Activated T-helper 17 cell treated with anti-CD3 and anti-CD28 coated beads, Interleukin-2, amount 50 U/mL, for 72 hours (primary cell): ENCODE results near the gene TMED3. TPM values are rescaled to one million over a fixed set of nuclear protein-coding genes. Genes with fewer than 3 reads are reported as not detected.

Experiments used
- ATAC-seq: fragments of 150-1000 bp; cut with Tn5 transposase; replicated peaks from 2 replicates; pipeline ENCODE4 v1.10.0; 2021; ENCODE audit warnings: mild to moderate bottlenecking, moderate library complexity
- H3K27ac Mint-ChIP-seq: one replicate; pipeline ENCODE4 v1.8.0; 2022; ENCODE audit warnings: mixed read lengths
- H3K27me3 Mint-ChIP-seq: one replicate; pipeline ENCODE4 v1.8.0; 2022; ENCODE audit warnings: mixed read lengths
- H3K36me3 Mint-ChIP-seq: one replicate; pipeline ENCODE4 v1.8.0; 2022; ENCODE audit warnings: low read depth, mild to moderate bottlenecking, mixed read lengths
- H3K4me1 Mint-ChIP-seq: one replicate; pipeline ENCODE4 v1.8.0; 2022; ENCODE audit warnings: mixed read lengths
- H3K4me3 Mint-ChIP-seq: one replicate; pipeline ENCODE4 v1.8.0; 2022; ENCODE audit warnings: mild to moderate bottlenecking, mixed read lengths
- H3K9me3 Mint-ChIP-seq: one replicate; pipeline ENCODE4 v1.8.0; 2022; ENCODE audit warnings: mixed read lengths
- total RNA-seq, 2 donors: library from RNA; stranded (reverse); gene quantifications; one replicate each; pipeline ENCODE4 v1.2.3, GENCODE V29; 2022

The TMED3 gene
- total RNA-seq, 2 donors from 2014 or later = 41.1 to 54.1 TPM

DNA sequence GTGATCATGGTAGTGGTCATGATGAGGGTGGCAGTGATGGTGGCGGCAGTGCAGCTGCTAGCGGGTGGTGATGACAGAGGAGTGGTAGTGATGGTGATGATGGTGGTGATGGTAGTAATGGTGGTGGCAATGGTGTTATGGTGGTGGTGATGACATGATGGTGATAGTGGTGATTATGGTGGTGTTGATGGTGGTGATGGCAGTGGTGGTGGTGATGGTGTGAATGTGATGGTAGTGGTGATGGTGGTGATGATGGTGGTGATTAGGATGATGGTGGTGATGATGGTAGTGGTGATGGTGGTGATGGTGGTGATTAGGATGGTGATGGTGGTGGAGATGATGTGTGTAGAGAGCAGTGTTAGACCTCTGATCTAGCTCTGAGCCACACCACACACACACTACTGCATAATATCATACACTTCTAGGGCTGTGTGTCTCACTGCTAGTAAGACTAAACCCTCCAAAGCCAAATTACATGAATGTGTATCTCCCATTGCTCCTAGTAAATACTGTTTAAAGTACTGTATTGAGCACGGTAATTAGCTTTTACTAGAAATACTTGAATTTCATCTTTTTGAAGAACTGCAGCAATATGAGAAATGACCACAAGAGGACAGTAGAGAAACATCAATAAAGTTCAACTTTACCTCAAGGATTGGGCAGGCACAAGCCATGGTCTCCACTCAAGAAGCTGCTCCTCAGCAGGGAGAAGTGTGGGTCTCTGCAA is 28.8 kb downstream of the TMED3 start:
- no peak overlapping the region for H3K27ac Mint-ChIP-seq
- no peaks in the 10 kb centered on the region for H3K9me3 Mint-ChIP-seq
- no peaks in the 10 kb centered on the region for H3K36me3 Mint-ChIP-seq
- no peak for ATAC-seq
- H3K27me3 Mint-ChIP-seq = no peaks in the 10 kb centered on the region
- no peak overlapping the region for H3K4me3 Mint-ChIP-seq
- peaks cover 3% of the 10 kb centered on the region for H3K4me1 Mint-ChIP-seq

DNA sequence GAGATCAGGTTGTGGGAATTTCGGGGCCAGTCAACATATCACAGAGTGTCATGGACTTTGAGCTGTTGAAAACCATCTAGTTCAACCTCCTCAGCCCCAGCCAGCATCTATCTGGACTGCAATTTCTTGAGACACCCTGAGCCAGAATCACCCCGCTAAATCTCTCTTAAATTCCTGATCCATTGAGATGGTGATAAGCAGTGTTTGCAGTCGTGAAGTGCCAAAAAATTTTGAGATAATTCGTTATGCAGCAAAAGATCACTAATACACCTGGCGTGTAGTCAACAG is 29.3 kb downstream of the TMED3 start:
- Mint-ChIP-seq H3K36me3 (no peaks in the 10 kb centered on the region), H3K9me3 (no peaks in the 10 kb centered on the region), H3K27me3 (no peaks in the 10 kb centered on the region)

DNA sequence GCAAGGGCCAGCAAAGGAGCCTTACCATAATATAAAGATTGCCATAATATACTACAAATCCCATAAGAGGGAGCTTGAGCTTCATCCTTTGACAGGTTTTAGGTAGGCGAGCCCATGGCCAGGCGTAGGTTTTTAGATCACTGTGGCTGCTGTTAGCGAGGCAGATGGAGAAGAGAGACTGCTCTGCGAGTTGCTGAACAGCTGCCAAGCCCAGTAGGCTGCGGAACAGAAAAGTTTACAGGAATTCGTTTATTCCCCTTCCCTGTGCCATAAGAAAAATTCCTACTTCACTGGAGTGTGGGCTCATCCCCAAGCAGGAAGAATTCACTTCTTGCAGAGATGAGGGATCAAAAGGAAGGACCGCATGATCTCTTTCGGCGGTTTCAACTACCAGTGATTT is 30.5 kb downstream of the TMED3 start:
- Mint-ChIP-seq H3K4me3 (no peak overlapping the region), H3K36me3 (no peaks in the 10 kb centered on the region), H3K27me3 (no peaks in the 10 kb centered on the region), H3K4me1 (peaks cover 3% of the 10 kb centered on the region), H3K9me3 (no peaks in the 10 kb centered on the region), H3K27ac (no peak overlapping the region)
- ATAC-seq = no peak

More for the DNA sequence above, 29.3 kb downstream of the TMED3 start:
- Mint-ChIP-seq H3K27ac (no peak overlapping the region), H3K4me1 (peaks cover 3% of the 10 kb centered on the region), H3K4me3 (no peak overlapping the region)
- no peak for ATAC-seq

DNA sequence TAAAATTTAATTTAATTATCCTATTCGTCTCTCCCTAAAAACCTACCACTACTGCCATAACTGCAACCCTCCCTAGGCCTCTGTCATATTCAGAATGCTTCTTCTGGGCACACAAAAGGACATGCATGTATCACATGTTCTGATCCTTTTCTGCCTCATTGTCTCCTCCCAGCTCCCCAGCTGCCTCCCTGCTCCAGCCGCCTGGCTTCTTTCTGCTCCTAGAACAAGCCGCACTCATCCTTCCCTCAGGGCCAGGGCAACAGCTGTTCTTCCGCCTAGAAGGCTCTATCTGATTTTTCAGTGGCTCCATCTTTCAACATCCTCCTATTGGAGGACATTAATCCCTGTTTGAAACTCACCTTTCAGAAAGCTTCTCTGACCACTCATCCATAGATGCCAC is 38.6 kb downstream of the TMED3 start:
- Mint-ChIP-seq H3K9me3 (no peaks in the 10 kb centered on the region), H3K27ac (no peak overlapping the region), H3K36me3 (no peaks in the 10 kb centered on the region), H3K4me3 (no peak overlapping the region), H3K4me1 (no peaks in the 10 kb centered on the region), H3K27me3 (no peaks in the 10 kb centered on the region)
- no peak for ATAC-seq

DNA sequence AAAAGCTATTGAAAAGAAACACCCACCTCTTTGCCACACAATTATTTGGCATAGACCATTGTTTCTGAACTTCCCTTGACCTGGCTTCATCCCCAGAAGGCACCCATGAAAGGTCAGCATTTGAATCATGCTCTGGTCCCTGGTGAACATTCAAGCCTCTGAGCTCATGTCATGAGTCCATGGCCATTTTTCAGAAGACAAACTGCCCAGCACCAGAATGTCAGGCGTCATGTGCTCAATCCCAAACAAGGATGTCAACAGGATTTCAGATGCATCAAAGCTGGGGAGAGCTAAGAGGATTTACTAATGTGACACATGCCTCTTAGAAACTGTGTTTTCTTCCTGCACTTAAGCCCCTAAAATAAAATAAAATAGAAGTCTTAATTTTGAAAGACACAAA is 41.3 kb downstream of the TMED3 start:
- ATAC-seq = no peak
- no peak overlapping the region for H3K27ac Mint-ChIP-seq

DNA sequence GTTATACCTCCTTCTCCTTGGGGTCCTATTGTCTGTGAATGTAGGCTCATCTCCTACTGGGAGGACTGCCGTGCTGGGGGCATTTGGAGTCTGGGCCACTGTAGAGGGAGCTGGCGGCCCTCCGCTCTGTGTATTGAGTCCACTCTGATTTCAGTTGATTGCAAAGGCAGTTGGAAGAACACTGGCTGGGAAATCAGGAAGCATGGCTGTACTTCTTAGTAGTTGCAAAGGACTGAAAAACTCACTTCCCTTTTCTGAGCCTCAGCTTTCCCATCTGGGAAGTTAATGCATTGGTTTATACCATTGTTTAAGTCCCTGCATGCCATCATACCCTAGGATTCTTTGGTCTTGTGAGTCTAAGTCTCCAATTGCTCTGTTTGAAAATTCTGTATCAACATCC is 46.7 kb downstream of the TMED3 start:
- Mint-ChIP-seq H3K27me3 (no peaks in the 10 kb centered on the region), H3K9me3 (no peaks in the 10 kb centered on the region), H3K36me3 (no peaks in the 10 kb centered on the region), H3K4me3 (no peak overlapping the region), H3K4me1 (no peaks in the 10 kb centered on the region), H3K27ac (no peak overlapping the region)
- ATAC-seq = no peak

More for the DNA sequence above, 41.3 kb downstream of the TMED3 start:
- Mint-ChIP-seq H3K36me3 (no peaks in the 10 kb centered on the region), H3K4me3 (no peak overlapping the region), H3K9me3 (no peaks in the 10 kb centered on the region), H3K27me3 (no peaks in the 10 kb centered on the region), H3K4me1 (no peaks in the 10 kb centered on the region)

DNA sequence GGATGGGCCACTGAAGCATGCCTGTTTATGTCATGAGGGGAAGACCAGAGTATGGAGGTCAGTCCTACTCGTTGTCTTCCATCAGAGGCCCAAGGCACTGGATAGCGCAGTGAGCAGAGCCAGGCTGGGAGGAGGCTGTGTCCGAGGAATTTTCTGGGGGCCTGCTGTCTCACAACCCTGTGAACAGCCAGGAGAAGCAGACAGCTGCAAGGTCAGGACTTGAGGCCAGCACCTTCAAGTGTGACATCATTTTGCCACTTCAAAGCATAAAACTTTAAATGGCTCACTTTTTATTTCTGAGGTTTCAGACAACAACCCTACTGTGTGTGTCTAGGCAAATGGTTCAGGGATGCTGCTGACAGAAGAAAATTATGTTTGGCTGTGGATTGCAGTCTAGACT is 47.2 kb downstream of the TMED3 start:
- no peaks in the 10 kb centered on the region for H3K4me1 Mint-ChIP-seq
- no peaks in the 10 kb centered on the region for H3K27me3 Mint-ChIP-seq
- no peaks in the 10 kb centered on the region for H3K36me3 Mint-ChIP-seq
- H3K9me3 Mint-ChIP-seq = no peaks in the 10 kb centered on the region
- no peak for ATAC-seq
- no peak overlapping the region for H3K4me3 Mint-ChIP-seq
- H3K27ac Mint-ChIP-seq = no peak overlapping the region

DNA sequence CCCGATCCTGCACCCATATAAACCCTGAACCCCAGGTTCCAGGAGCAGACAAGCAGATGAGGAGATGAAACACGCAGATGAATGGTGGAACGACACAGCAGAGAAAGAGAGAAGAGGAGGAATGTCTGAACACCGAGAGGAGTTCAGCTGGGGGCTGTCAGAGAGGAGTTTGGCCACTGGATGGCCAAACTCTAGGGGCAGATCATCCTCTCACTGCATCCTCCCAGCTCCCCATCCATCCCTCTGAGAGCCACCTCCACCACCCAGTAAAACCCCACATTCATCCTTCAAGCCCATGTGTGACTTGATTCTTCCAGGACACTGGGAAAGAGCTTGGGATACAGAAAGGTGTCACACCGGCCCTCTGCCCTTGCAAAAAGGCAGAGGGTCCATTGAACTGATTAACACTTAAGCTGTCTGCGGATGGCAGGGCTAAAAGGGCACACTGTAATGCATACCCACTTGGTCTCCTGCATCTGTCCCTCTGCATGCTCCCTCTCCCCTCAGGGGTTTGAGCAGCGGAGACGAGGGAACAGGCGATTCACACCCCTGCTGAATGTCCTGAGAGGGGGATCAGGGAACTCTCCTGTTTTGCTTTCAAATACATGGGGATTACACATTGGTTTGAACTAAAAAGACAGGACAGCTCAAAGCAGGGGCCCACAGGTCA is 53.8 kb downstream of the TMED3 start:
- ATAC-seq = no peak
- no peaks in the 10 kb centered on the region for H3K9me3 Mint-ChIP-seq
- no peaks in the 10 kb centered on the region for H3K4me1 Mint-ChIP-seq
- H3K4me3 Mint-ChIP-seq = no peak overlapping the region
- H3K36me3 Mint-ChIP-seq = no peaks in the 10 kb centered on the region
- H3K27ac Mint-ChIP-seq = no peak overlapping the region
- no peaks in the 10 kb centered on the region for H3K27me3 Mint-ChIP-seq

DNA sequence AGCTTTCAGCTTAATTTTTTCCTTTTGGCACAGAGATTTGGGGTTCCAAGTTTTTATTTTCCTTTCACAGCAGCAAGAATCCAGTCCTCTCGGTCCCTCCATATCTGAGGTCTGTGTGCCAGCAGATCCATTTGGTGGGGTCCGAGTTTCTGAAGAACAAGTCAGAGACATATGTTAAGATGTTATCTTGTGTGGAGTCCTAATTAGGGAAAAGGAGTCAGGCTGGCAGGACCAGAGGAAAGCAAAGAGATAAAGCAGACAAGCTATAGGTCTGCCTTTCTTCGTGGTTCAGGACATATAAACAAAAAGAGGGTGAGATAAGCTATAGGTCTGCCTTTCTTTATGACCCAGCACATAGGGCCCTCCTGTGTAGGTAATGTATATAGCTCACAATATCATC is 54.9 kb downstream of the TMED3 start:
- Mint-ChIP-seq H3K27ac (no peak overlapping the region), H3K27me3 (no peaks in the 10 kb centered on the region), H3K4me1 (no peaks in the 10 kb centered on the region), H3K9me3 (no peaks in the 10 kb centered on the region), H3K36me3 (no peaks in the 10 kb centered on the region), H3K4me3 (no peak overlapping the region)
- no peak for ATAC-seq

DNA sequence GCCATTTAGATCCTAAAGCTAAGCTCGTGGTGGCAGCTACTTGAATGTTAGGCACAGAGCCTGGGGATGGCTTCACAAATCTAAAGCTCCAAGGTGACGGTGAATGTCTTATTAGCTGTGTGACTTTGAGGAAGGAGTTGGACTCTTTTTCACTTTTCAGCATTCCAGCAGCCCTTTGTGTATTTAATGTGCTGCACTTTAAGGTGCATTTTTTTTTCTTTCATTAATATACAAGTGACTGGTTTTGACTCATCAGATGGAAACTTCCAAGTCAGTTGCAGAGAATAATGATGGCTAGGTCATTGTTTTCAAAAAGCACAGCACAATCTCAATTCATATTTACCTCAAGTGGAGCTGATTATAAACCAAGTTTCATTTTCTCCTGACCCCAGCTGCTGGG is 55.8 kb downstream of the TMED3 start:
- ATAC-seq = no peak
- Mint-ChIP-seq H3K27ac (no peak overlapping the region), H3K36me3 (no peaks in the 10 kb centered on the region), H3K27me3 (no peaks in the 10 kb centered on the region), H3K4me3 (no peak overlapping the region), H3K9me3 (no peaks in the 10 kb centered on the region), H3K4me1 (no peaks in the 10 kb centered on the region)

DNA sequence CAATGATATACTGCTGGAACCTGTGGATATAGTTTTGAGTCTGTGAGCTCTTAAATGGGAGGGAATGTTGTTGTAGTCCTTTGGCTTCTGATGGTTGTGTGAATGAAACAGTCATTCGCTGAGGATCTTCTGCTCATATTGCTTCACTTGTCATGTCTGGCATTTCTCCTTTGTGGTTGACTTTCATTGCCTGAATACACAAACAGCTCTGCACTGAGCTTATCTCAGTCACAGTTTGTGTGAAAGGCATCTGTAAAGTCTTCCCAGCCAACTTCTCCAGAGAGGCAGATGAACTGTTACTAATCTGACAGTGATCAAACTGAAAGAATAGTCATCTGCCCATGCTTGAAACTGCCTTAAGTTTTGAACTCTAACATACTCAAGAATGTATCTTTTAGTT is 59.8 kb downstream of the TMED3 start:
- Mint-ChIP-seq H3K9me3 (no peaks in the 10 kb centered on the region), H3K27ac (no peak overlapping the region), H3K27me3 (no peaks in the 10 kb centered on the region), H3K4me3 (no peak overlapping the region), H3K4me1 (no peaks in the 10 kb centered on the region), H3K36me3 (no peaks in the 10 kb centered on the region)
- no peak for ATAC-seq

DNA sequence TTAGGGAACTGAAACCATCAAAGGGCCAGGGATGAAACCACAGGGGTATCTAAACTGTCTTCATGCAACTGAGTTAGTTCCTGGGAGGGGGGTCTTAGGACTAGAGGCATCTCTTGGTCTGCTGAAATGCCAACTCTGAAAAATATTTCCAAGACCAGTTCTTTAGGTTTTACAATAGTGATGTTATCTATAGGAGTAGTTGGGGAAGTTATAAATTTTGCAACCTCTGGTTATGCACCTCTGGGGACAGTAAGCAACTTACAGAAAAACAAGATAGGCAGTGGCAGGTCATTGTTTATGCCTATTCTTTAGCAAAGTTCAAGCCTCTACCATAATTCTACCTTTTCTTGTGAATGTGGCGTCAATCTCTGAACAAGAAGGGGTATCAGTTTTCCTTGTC is 60.7 kb downstream of the TMED3 start:
- Mint-ChIP-seq H3K9me3 (no peaks in the 10 kb centered on the region), H3K4me3 (no peak overlapping the region), H3K27me3 (no peaks in the 10 kb centered on the region), H3K36me3 (no peaks in the 10 kb centered on the region), H3K4me1 (no peaks in the 10 kb centered on the region), H3K27ac (no peak overlapping the region)
- ATAC-seq = no peak

DNA sequence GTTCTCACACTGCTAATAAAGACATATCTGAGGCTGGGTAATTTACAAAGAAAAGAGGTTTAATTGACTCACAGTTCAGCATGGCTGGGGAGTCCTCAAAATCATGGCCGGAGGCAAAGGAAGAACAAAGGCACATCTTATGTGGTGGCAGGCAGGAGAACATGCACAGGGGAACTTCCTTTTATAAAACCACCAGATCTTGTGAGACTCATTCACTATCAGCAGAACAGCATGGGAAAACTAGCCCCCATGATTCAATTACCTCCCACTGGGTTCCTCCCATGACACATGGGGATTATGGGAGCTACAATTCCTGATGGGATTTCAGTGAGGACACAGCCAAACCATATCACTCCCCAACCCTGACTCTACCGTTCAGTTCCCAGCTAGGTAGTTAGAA is 61.5 kb downstream of the TMED3 start:
- Mint-ChIP-seq H3K27ac (no peak overlapping the region), H3K4me1 (no peaks in the 10 kb centered on the region), H3K4me3 (no peak overlapping the region), H3K27me3 (no peaks in the 10 kb centered on the region), H3K9me3 (no peaks in the 10 kb centered on the region), H3K36me3 (no peaks in the 10 kb centered on the region)
- ATAC-seq = no peak
